NCI-H2081 treated with DMSO at 0.1 percent for 48 hours (cell line): ENCODE data around the gene PCYT2.
"Not testable (repeated sequence)": the region's sequence is repeated elsewhere in the genome, so short reads cannot be mapped to it uniquely, and the experiment has no call there.

Source experiments
- DNase-seq: peaks from one replicate; lab custom pipeline; 2025; lab: John Stamatoyannopoulos, UW

PCYT2 gene

GRCh38 chr17:81927152-81927652, 16.0 kb upstream of the PCYT2 start:
- no peak for DNase-seq

GRCh38 chr17:81926451-81927151, 15.4 kb upstream of the PCYT2 start:
- DNase-seq = no peak

GRCh38 chr17:81925860-81926450, 14.8 kb upstream of the PCYT2 start:
- DNase-seq = no peak

DNA sequence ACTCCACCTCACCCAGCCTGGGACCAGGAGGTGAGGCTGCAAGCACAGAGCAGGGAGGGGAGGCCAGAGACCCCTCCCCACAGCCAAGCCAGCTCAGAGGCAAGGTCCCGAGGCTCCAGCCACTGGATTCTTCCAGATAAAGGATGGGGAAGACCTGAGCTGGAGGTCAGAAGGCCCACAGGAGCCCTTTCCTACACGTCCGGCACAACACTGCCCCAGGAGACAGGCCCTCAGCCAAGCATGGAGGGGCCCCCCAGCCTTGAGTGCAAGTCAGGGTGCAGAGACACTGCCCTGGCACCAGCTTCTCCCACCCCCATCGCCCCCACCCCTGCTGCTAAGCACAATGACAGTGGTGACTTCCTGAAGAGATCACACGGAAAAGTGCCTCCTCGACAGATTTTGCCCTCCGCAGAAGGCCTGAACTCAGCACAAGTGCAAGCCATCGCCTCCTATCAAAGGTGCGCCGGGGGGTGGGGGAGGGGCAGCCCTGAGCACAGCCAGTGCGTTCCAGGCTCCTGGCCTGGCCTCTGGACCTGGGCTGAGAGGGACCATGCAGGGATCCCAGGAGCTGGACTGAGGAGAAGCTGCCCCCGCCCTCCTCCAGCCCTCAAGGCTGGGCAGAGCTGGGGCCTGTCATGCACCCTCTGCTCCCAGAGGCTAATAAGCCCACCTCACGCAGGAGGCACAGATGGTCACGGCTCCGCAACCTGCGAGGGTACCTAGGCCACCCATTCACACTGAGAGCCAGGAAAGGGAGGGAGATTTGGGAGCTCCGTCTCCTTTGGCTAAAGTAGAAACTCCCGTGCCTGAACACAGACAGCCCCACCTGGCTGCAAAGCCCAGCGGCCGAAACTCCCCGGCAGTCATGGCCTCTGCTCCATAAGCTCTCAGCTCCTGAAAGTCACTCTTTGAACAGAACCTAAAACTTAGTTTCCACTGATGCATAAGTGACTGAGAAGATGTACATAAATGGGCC, 13.6 kb upstream of the PCYT2 start:
- DNase-seq = no peak

- DNase-seq = no peak
Observed at GRCh38 chr17:81923302-81924260, 12.4 kb upstream of the PCYT2 start.

- DNase-seq = no peak
Observed at GRCh38 chr17:81922566-81923301, 11.5 kb upstream of the PCYT2 start.

GRCh38 chr17:81921996-81922565, 10.9 kb upstream of the PCYT2 start:
- no peak for DNase-seq

- no peak for DNase-seq
Observed at GRCh38 chr17:81921537-81921862, 10.3 kb upstream of the PCYT2 start.

DNA sequence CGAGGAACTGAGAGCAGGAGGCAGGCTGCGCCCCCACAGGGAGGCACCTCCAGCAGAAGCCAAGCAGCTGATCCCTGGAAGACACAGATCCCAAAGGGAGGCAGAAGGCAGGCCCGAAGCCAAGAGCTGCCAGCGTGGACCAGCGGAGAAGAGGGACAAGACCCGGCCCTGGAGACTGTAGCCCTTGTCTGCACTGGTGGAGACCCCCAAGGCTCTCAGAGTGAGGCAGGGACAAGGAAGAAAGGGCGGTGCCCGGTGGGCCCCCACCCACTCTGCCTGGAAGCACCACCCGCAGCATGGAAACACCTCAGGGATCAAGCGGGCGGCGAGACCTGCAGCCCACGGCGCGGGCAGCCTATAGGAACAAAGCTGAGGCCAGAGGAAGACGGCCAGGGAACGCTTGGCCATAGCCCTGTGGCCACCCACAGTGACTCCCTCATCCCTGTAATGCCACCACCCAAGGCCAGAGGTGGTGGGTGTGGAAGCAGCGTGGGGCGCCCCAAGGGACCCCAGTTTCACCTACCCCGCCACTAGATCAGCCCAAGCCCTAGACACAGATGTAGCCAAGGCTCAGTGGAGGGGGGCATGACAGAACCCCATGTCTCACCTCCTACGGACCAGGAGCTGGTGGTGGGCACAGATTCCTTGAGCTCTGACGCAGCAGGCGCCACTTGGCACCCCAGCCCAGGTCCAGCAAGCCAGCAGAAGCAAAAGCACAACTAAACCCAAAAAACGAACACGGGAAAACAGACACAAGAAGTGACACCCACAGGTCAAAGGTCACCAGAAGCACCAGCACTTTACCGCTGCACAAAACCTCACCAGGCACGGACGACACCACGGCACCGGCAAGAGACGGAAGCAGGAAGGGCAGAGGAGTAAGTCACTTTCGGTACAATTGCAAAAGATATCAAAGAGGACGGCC, 9.7 kb upstream of the PCYT2 start:
- DNase-seq = no peak

- no peak for DNase-seq
Observed at GRCh38 chr17:81918832-81919545, 7.8 kb upstream of the PCYT2 start.

- DNase-seq = not testable (repeated sequence)
Observed at GRCh38 chr17:81918333-81918669, 7.1 kb upstream of the PCYT2 start.

DNA sequence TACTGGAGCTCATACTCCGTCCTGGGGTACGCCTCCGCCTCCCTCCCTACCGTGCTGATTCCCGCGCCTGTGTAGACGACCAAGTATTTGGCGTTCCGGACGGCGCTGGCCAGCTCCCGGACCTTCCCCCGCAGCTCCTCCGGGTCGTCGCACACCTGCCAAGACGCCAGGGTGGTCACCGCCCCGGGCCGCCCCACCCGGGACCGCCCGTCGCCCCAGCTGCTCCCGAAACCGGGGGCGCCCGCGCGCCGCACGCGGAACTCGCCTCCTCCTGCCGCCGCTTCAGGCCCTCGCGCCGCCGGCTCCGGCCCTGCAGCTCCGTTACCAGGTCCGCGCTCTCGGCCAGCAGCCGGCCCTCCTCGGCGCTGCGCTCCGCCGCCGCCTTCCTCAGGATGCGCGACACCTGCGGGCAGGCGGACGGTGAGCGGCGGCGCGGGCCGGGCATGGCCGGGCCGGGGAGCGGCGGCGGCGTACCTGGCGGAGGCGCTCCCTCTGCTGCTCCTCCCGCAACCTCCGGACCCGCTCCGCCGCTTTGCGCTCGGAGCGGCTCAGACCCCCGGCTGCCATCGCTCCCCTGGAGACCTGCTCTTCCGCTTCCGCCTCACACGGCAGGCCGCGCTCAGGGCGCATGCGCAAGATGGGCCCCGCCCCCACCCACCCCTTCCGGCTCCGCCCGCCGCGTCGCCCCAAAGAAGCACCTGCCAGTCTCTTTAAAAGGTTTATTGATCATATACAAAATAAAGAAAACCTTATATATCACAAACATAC, 6.5 kb upstream of the PCYT2 start, which contains the start of gene SIRT7:
TSS of gene SIRT7 (minus strand) at position 612 of the 768 bp plus-strand sequence. CDS start at position 567, 45 bp downstream.
- no peak for DNase-seq

DNA sequence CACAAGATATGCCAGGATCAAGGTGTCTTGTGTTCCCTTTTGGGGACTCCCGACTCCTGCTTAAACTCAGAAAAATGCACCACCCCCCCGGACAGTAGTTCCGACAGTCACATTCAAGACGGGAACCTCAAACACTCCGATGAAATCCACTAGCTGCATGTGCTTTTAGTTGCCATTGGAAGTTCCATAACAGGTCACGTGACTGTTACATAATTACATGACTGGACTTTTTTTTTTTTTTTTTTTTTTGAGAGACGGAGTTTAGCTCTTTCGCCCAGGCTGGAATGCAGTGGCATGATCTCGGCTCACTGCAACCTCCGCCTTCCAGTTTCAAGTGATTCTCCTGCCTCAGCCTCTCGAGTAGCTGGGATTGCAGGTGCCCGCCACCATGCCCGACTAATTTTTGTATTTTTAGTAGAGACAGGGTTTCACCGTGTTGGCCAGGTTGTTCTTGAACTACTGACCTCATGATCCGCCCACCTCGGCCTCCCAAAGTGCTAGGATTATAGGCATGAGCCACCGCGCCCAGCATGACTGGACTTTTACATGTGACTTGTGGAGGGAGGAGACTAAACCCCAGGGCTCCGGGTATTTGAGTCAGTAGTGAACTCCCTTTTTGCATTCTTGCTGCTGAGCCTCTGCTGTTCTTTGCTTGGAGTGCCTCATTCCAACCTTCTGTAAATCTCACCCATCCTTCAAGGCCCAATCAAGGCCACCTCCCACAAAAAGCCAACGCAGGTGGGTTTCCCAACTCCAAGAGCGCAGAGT, 5.2 kb upstream of the PCYT2 start:
- no peak for DNase-seq

DNA sequence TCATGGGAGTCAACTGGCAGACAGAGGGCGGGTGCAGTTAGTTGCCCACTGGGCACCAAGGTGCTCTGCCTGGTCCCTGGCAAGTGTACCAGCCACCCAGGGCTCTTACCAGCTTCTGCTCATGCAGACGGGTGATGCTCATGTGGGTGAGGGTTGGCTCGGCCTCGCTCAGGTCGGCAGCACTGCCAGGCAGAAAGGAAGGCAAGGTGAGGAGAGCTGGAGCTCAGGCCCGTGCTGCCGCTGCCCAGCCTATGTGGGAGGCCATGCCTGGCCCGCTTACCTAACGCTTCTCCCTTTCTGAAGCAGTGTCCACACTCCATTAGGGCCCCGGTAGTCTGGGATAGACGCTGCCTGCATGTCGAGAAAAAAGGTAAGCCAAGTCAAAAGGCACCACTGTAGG, 4.1 kb upstream of the PCYT2 start:
- no peak for DNase-seq

GRCh38 chr17:81914103-81914850, 3.1 kb upstream of the PCYT2 start:
- DNase-seq = no peak

DNA sequence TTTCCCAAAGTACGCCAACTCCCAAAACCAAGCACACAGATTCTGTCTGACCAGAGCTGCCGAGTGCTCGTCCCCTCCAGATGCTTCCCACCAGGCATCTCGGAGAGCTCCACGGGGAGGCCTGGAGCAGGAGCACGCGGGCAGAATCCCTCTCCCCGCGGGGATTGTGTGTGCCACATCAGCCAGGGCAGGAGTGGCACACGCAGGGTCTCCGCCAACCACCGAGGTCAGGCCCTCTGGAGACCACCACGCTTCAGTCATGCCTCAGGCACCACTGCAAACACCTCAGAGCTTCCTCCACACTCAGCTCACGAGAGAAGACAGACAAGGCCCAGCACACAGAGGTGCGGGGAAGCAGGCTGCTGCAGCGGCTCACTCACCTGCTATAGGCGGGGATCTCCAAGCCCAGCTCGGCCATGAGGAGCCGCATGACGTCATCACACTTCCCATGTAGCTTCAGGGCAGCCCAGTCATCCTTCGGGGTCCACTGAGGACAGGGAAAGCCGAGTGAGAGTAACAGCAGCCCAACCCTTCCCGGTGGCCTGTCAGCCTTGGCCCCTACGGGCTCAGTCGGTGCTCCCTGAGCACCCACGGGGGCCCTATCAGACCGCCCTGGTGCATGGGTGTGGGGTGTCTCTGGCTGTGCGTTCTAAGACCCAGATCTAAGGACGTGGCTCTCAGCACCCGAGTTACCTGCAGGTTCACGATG, 2.3 kb upstream of the PCYT2 start:
- no peak for DNase-seq
